Stimulated activated CD8-positive, alpha-beta memory T cell treated with anti-CD3 and anti-CD28 coated beads, Interleukin-15, amount 100 ng/mL, for 1 hour (primary cell): Measurements from ENCODE around the gene RNF31.
A peak's percentile ranks its signal among the peaks of the same experiment; 100 is the strongest.

Experiments
- DNase-seq: peaks from one replicate; pipeline ENCODE4 v3.0.0-alpha.2; 2020; ENCODE audit warnings: low read depth

The RNF31 gene

GRCh38 chr14:24182110-24182882 is 35.0 kb downstream of the RNF31 start:
- DNase-seq, result no peak

GRCh38 chr14:24183014-24183481 is 35.8 kb downstream of the RNF31 start:
- no peak for DNase-seq

- no peak for DNase-seq
These were observed 37.0 kb downstream of the RNF31 start for GRCh38 chr14:24184104-24184970.

GRCh38 chr14:24185026-24185425 is 37.7 kb downstream of the RNF31 start:
- DNase-seq, result no peak

GRCh38 chr14:24185741-24186140 is 38.4 kb downstream of the RNF31 start:
- no peak for DNase-seq

- DNase-seq, result no peak
These were observed 39.7 kb downstream of the RNF31 start for GRCh38 chr14:24186831-24187538.

GRCh38 chr14:24187539-24187915 is 40.2 kb downstream of the RNF31 start:
- no peak for DNase-seq

GRCh38 chr14:24188251-24189058 is 41.2 kb downstream of the RNF31 start, which contains the start of gene IPO4:
Gene IPO4 (minus strand): TSS chr14:24188816. CDS start chr14:24188787, 29 bp downstream.
- DNase-seq, result peak; percentile 92

GRCh38 chr14:24189059-24189375 is 41.7 kb downstream of the RNF31 start:
- DNase-seq, result no peak

GRCh38 chr14:24189460-24189859 is 42.2 kb downstream of the RNF31 start:
- DNase-seq, result no peak

GRCh38 chr14:24190416-24190815 is 43.1 kb downstream of the RNF31 start:
- DNase-seq, result no peak

- no peak for DNase-seq
These were observed 45.6 kb downstream of the RNF31 start for GRCh38 chr14:24192933-24193332.

GRCh38 chr14:24194186-24194872 is 47.0 kb downstream of the RNF31 start:
- no peak for DNase-seq

- DNase-seq, result no peak
These were observed 47.5 kb downstream of the RNF31 start for GRCh38 chr14:24194873-24195185.

- peak; percentile 71 for DNase-seq
These were observed 48.1 kb downstream of the RNF31 start, which contains the start of gene TM9SF1 for GRCh38 chr14:24195186-24196070. Gene TM9SF1 (minus strand): TSS chr14:24195441. CDS start chr14:24195019, 422 bp downstream.

GRCh38 chr14:24196071-24197055 is 49.1 kb downstream of the RNF31 start:
- DNase-seq, result no peak

GRCh38 chr14:24197056-24197450 is 49.8 kb downstream of the RNF31 start:
- DNase-seq, result no peak

- no peak for DNase-seq
These were observed 51.7 kb downstream of the RNF31 start for GRCh38 chr14:24198814-24199524.
